Pulmonary artery endothelial cell (primary cell): ENCODE data around the gene PCK1. TPM values are rescaled to one million over a fixed set of nuclear protein-coding genes. Genes with fewer than 3 reads are reported as not detected.

Experiments
- total RNA-seq: library from RNA; depleted of rRNA; stranded (reverse); fragments of >200 nt; gene quantifications from 2 replicates; pipeline ENCODE4 v1.2.3, GENCODE V29; 2014

The PCK1 gene
- total RNA-seq, 1 donor from 2014 or later: not detected

Other genes starting within 250 kb of the PCK1 start
- not detected in 2 replicates for gene SPO11, start 231.3 kb upstream of the PCK1 start, total RNA-seq
- gene RAE1, start 209.9 kb upstream of the PCK1 start, total RNA-seq: 28.9 and 42.8 TPM in 2 replicates
- 18.2 and 21.8 TPM in 2 replicates for gene RBM38, start 169.7 kb upstream of the PCK1 start, total RNA-seq
- gene CTCFL, start 36.0 kb upstream of the PCK1 start, total RNA-seq: not detected in 2 replicates
- not detected in 2 replicates for gene ZBP1, start 59.3 kb downstream of the PCK1 start, total RNA-seq
- 3.7 and 4.7 TPM in 2 replicates for gene PMEPA1, start 148.9 kb downstream of the PCK1 start, total RNA-seq